Vagina (tissue), 2 donors: ENCODE data around the gene CBFA2T3.

ENCODE experiments used
- POLR2A ChIP-seq, 2 donors: fragments of 450-650 bp; IDR thresholded peaks; one replicate each; pipeline ENCODE4 v1.6.1; 2017; ENCODE audit warnings: antibody characterized with exemption in 2 of 2, mild to moderate bottlenecking in 2 of 2, moderate library complexity in 2 of 2
- TF ChIP-seq, protein P1 (sequence below), 3 experiments: fragments of 450-650 bp in 2 of 3; fragments of 200-600 bp in 1 of 3; sonication (generic) in 1 of 3; IDR thresholded peaks; one replicate each; pipeline ENCODE4 v1.5.1; 2017 to 2019; ENCODE audit warnings: antibody characterized with exemption in 3 of 3, mild to moderate bottlenecking in 2 of 3, moderate library complexity in 2 of 3

DNA sequence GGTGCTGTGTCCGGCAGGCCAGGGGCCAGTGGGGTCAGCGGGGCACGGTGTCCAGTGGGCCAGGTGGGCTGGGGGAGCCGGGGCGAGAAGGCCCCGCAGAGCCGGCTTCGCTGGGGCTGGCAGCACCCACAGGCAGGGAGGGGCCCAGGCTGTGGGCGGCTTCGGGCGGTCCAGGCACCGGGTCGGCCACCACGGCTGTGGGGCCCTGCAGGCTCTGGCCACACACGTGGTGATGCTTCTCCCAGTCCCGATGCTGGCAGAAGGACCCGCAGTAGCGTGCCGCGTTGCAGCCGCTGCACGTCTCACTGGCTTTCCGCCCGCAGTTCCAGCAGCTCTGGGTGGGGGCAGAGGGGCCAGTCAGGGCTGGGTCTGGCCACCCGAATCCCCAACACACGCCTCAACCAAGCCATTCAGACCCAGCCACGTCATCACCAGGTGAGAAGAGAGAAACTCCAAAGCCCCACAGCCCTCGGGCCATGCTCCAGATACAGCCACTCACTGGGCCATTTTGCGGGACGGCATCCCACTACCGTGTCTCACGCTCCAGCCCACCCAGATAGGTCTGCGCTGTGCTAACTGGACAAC lies 100.0 kb downstream of the CBFA2T3 start:
- TF ChIP-seq, protein P1, sequence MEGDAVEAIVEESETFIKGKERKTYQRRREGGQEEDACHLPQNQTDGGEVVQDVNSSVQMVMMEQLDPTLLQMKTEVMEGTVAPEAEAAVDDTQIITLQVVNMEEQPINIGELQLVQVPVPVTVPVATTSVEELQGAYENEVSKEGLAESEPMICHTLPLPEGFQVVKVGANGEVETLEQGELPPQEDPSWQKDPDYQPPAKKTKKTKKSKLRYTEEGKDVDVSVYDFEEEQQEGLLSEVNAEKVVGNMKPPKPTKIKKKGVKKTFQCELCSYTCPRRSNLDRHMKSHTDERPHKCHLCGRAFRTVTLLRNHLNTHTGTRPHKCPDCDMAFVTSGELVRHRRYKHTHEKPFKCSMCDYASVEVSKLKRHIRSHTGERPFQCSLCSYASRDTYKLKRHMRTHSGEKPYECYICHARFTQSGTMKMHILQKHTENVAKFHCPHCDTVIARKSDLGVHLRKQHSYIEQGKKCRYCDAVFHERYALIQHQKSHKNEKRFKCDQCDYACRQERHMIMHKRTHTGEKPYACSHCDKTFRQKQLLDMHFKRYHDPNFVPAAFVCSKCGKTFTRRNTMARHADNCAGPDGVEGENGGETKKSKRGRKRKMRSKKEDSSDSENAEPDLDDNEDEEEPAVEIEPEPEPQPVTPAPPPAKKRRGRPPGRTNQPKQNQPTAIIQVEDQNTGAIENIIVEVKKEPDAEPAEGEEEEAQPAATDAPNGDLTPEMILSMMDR (IDR thresholded peaks at IDR 0.05): no peak
- TF ChIP-seq POLR2A (IDR thresholded peaks at IDR 0.05): no peak
